ENCODE measurements around the gene SAMD3.

SAMD3 gene

DNA sequence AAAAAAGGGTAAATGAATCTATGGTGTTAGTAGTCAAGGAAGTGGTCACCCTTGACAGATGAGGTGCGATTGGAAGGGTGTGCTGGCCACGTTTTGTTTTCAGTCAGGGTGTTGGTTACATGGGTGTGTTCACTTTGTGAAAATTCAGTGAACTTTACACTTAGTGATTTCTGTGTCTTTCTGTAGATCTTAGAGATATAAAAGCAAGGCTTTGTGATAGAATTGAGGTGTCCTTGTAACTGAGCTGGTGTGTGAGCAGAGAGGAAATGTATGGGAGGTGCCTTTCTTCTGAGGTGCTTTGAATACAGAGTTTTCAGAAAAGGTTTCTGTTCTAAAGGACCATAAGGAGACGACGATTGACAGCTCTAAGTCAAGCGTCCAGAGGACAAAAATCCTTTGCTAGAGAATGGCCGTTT lies 90.5 kb downstream of the SAMD3 start:
- no peaks in the 10 kb centered on the region for H4K20me1 ChIP-seq (ENCODE audit: insufficient read depth, low read length)
- DNase-seq (no peak), ATAC-seq (ENCODE audit: insufficient read depth, low read depth) (no peak)
- no peak overlapping the region for H2AFZ ChIP-seq (ENCODE audit: low read depth, low read length)
- no peaks in the 10 kb centered on the region for H3K36me3 ChIP-seq (ENCODE audit: insufficient read depth, low read length)
- no peak overlapping the region for H3K4me3 ChIP-seq (ENCODE audit: low read depth in 1 of 2, low read length in 2 of 2)
- H3K27me3 ChIP-seq (ENCODE audit: insufficient read depth, low read length, poor library complexity): peaks cover 7% of the 10 kb centered on the region
- H3K9me3 ChIP-seq (ENCODE audit: insufficient read depth, low read length, severe bottlenecking): no peaks in the 10 kb centered on the region
- H3K27ac ChIP-seq (ENCODE audit: low read length): no peak overlapping the region
- H3K9ac ChIP-seq (ENCODE audit: low read depth, low read length): no peak overlapping the region
- TF ChIP-seq EZH2 (IDR thresholded peaks at IDR 0.05; ENCODE audit: borderline replicate concordance, low read depth, low read length, severe bottlenecking) (no peak), CTCF (IDR thresholded peaks at IDR 0.05; ENCODE audit: borderline replicate concordance, extremely low read depth, low read length, poor library complexity, severe bottlenecking) (no peak)
- no peak overlapping the region for H3K4me2 ChIP-seq (ENCODE audit: insufficient read depth, low read length)
- H3K4me1 ChIP-seq (ENCODE audit: insufficient read depth, low read length): no peaks in the 10 kb centered on the region
- H3K79me2 ChIP-seq (ENCODE audit: insufficient read depth, low read length): no peaks in the 10 kb centered on the region

GRCh38 chr6:130129762-130130246 lies 92.9 kb downstream of the SAMD3 start:
- Histone ChIP-seq H2AFZ (ENCODE audit: low read depth, low read length) (no peak overlapping the region), H3K27ac (ENCODE audit: low read length) (no peak overlapping the region), H4K20me1 (ENCODE audit: insufficient read depth, low read length) (no peaks in the 10 kb centered on the region), H3K36me3 (ENCODE audit: insufficient read depth, low read length) (no peaks in the 10 kb centered on the region), H3K4me2 (ENCODE audit: insufficient read depth, low read length) (no peak overlapping the region), H3K79me2 (ENCODE audit: insufficient read depth, low read length) (no peaks in the 10 kb centered on the region), H3K4me3 (ENCODE audit: low read depth in 1 of 2, low read length in 2 of 2) (no peak overlapping the region), H3K4me1 (ENCODE audit: insufficient read depth, low read length) (no peaks in the 10 kb centered on the region), H3K27me3 (ENCODE audit: insufficient read depth, low read length, poor library complexity) (peaks cover 7% of the 10 kb centered on the region), H3K9ac (ENCODE audit: low read depth, low read length) (no peak overlapping the region), H3K9me3 (ENCODE audit: insufficient read depth, low read length, severe bottlenecking) (no peaks in the 10 kb centered on the region)
- DNase-seq (no peak), ATAC-seq (ENCODE audit: insufficient read depth, low read depth) (no peak)
- TF ChIP-seq CTCF (IDR thresholded peaks at IDR 0.05; ENCODE audit: borderline replicate concordance, extremely low read depth, low read length, poor library complexity, severe bottlenecking) (no peak), EZH2 (IDR thresholded peaks at IDR 0.05; ENCODE audit: borderline replicate concordance, low read depth, low read length, severe bottlenecking) (no peak)

DNA sequence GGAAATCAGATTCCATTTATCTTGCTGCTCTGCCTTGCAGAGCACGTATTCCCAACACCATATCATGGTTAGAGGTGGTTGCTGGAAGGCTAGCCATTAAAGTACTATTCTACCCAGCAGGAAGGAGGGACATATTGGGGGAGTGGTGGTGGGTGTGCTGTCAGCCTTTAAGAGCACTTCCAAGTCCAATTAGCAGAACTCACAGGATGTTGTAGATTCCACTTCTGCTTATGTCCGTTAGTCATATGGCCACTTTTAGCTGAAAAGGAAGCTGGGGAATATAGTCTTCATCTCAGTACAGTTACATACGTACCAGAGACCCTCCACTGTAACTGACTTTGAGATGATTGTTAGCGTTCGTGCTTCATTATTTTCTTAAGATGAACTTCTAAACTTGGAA lies 94.4 kb downstream of the SAMD3 start:
- Histone ChIP-seq H3K9me3 (ENCODE audit: insufficient read depth, low read length, severe bottlenecking) (no peaks in the 10 kb centered on the region), H3K4me1 (ENCODE audit: insufficient read depth, low read length) (no peaks in the 10 kb centered on the region), H3K36me3 (ENCODE audit: insufficient read depth, low read length) (no peaks in the 10 kb centered on the region), H3K9ac (ENCODE audit: low read depth, low read length) (no peak overlapping the region), H3K27ac (ENCODE audit: low read length) (no peak overlapping the region), H3K27me3 (ENCODE audit: insufficient read depth, low read length, poor library complexity) (peaks cover 7% of the 10 kb centered on the region), H2AFZ (ENCODE audit: low read depth, low read length) (no peak overlapping the region), H3K4me3 (ENCODE audit: low read depth in 1 of 2, low read length in 2 of 2) (no peak overlapping the region), H3K79me2 (ENCODE audit: insufficient read depth, low read length) (no peaks in the 10 kb centered on the region), H3K4me2 (ENCODE audit: insufficient read depth, low read length) (no peak overlapping the region), H4K20me1 (ENCODE audit: insufficient read depth, low read length) (no peaks in the 10 kb centered on the region)
- DNase-seq (no peak), ATAC-seq (ENCODE audit: insufficient read depth, low read depth) (no peak)
- TF ChIP-seq EZH2 (IDR thresholded peaks at IDR 0.05; ENCODE audit: borderline replicate concordance, low read depth, low read length, severe bottlenecking) (no peak), CTCF (IDR thresholded peaks at IDR 0.05; ENCODE audit: borderline replicate concordance, extremely low read depth, low read length, poor library complexity, severe bottlenecking) (no peak)

DNA sequence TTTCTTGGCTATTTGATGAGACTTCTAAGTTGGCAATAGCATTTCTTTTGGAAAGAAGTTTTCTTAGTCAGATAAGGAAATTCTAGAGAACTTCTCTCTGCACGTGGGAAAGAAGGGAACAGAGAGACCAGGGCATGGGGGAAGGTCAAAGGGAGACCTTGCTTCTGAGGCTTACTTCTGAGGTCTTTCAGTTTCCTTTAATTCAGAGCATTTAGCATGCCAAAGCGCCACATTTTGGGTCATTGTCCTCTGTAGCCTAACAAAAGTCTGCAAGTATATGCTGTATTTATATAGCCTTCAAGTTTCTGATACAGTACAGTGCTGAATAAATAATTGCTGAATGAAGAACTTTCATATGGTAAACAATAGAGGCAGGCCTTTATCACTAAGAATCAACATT lies 95.6 kb downstream of the SAMD3 start:
- no peak overlapping the region for H3K27ac ChIP-seq (ENCODE audit: low read length)
- ATAC-seq (ENCODE audit: insufficient read depth, low read depth) (no peak), DNase-seq (no peak)
- H2AFZ ChIP-seq (ENCODE audit: low read depth, low read length): no peak overlapping the region
- TF ChIP-seq CTCF (IDR thresholded peaks at IDR 0.05; ENCODE audit: borderline replicate concordance, extremely low read depth, low read length, poor library complexity, severe bottlenecking) (no peak), EZH2 (IDR thresholded peaks at IDR 0.05; ENCODE audit: borderline replicate concordance, low read depth, low read length, severe bottlenecking) (no peak)
- no peak overlapping the region for H3K4me3 ChIP-seq (ENCODE audit: low read depth in 1 of 2, low read length in 2 of 2)
- no peaks in the 10 kb centered on the region for H3K79me2 ChIP-seq (ENCODE audit: insufficient read depth, low read length)
- H3K9me3 ChIP-seq (ENCODE audit: insufficient read depth, low read length, severe bottlenecking): no peaks in the 10 kb centered on the region
- H3K9ac ChIP-seq (ENCODE audit: low read depth, low read length): no peak overlapping the region
- peaks cover 7% of the 10 kb centered on the region for H3K27me3 ChIP-seq (ENCODE audit: insufficient read depth, low read length, poor library complexity)
- H3K4me2 ChIP-seq (ENCODE audit: insufficient read depth, low read length): no peak overlapping the region
- H3K36me3 ChIP-seq (ENCODE audit: insufficient read depth, low read length): no peaks in the 10 kb centered on the region
- no peaks in the 10 kb centered on the region for H4K20me1 ChIP-seq (ENCODE audit: insufficient read depth, low read length)
- no peaks in the 10 kb centered on the region for H3K4me1 ChIP-seq (ENCODE audit: insufficient read depth, low read length)

Measured in DND-41 (cell line).